Gastrocnemius medialis (tissue), 4 donors: ENCODE results near the gene ARL8B. TPM values are rescaled to one million over a fixed set of nuclear protein-coding genes. Genes with fewer than 3 reads are reported as not detected.

Experiments
- ATAC-seq, 2 donors: fragments of 150-250 bp; one replicate each; pipeline ENCODE4 v1.9.1; 2016
- DNase-seq, 2 donors: peaks; one replicate each; pipeline ENCODE4 v3.0.0-alpha.2; 2019
- H3K27ac ChIP-seq, 4 donors: fragments of 200-600 bp; sonication (generic); 1 replicate in 1 of 4; 2 replicates in 3 of 4; pipeline ENCODE4 v1.5.1; 2016 to 2018; ENCODE audit warnings: mild to moderate bottlenecking in 2 of 4, moderate library complexity in 1 of 4
- H3K27me3 ChIP-seq, 3 donors: fragments of 200-600 bp; sonication (generic) in 2 of 3; 1 replicate in 1 of 3; 2 replicates in 2 of 3; pipeline versions ENCODE4 v1.5.1 to v1.6.0; 2016 to 2019; ENCODE audit warnings: mild to moderate bottlenecking in 1 of 3, moderate library complexity in 1 of 3
- H3K36me3 ChIP-seq, 2 donors: fragments of 200-600 bp; sonication (generic) in 1 of 2; one replicate each; pipeline ENCODE4 v1.5.1; 2017 to 2018
- H3K4me1 ChIP-seq, 2 donors: fragments of 200-600 bp; sonication (generic) in 1 of 2; one replicate each; pipeline ENCODE4 v1.5.1; 2016 to 2017; ENCODE audit warnings: mild to moderate bottlenecking in 2 of 2
- H3K4me3 ChIP-seq, 4 donors: fragments of 200-600 bp; sonication (generic) in 3 of 4; 1 replicate in 1 of 4; 2 replicates in 3 of 4; pipeline ENCODE4 v1.5.1; 2016 to 2019; ENCODE audit warnings: mild to moderate bottlenecking in 2 of 4
- H3K9me3 ChIP-seq, 3 donors: fragments of 200-600 bp; sonication (generic) in 2 of 3; 1 replicate in 1 of 3; 2 replicates in 2 of 3; pipeline ENCODE4 v1.5.1; 2016 to 2019
- POLR2A ChIP-seq, 2 donors: fragments of 450-650 bp; IDR thresholded peaks; one replicate each; pipeline ENCODE4 v1.6.1; 2017; ENCODE audit warnings: antibody characterized with exemption in 2 of 2, mild to moderate bottlenecking in 2 of 2, moderate library complexity in 2 of 2
- in situ Hi-C, 4 donors: fragments of 200-750 bp; cut with MboI; loops; one replicate each; pipeline versions ENCODE4 v1.15.0 to v1.8.0; 2017; ENCODE audit warnings: low sequenced_read_pairs in 4 of 4
- intact Hi-C: fragments of 100-400 bp; cut with DNase I; formaldehyde crosslinking; loops from one replicate; pipeline ENCODE4 v1.15.1; 2023; ENCODE audit warnings: low total_unique reads
- total RNA-seq, 4 donors: library from RNA; depleted of rRNA; stranded (reverse); fragments of >200 nt; gene quantifications; one replicate each; pipeline versions ENCODE4 v1.1.0 to v1.2.3, GENCODE V29; 2016
- TF ChIP-seq, protein P1 (sequence below), 5 experiments: fragments of 450-650 bp in 3 of 5; fragments of 200-600 bp in 2 of 5; sonication (generic) in 2 of 5; IDR thresholded peaks in 4 of 5; conservative IDR thresholded peaks in 1 of 5; 1 replicate in 4 of 5; 2 replicates in 1 of 5; pipeline ENCODE4 v1.5.1; 2016 to 2019; ENCODE audit warnings: antibody characterized with exemption in 5 of 5, mild to moderate bottlenecking in 3 of 5, moderate library complexity in 3 of 5

ARL8B gene
- total RNA-seq, 4 donors from 2014 or later = 69.3 to 198 (median 95.0) TPM

DNA sequence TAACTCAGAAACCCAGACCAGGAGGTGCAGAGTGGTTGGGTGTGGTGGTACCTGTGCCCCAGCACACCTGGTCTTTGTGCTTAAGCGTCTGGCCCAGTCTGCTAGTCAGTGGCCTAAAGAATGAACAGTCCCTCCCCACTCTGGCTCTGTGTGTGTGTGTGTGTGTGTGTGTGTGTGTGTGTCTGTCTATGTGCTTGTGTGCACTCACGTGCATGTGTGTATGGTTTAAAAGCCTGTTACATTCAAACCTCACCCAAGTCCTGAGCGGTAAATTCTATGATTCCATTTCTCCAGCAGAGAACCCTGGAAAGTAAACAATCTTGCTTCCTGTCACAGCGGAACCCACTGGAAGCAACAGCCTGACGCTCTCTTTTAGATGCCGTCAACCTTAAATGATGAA, 99.6 kb downstream of the ARL8B start:
- Histone ChIP-seq H3K27me3 (no peaks in the 10 kb centered on the region), H3K36me3 (peaks cover 0 to 20% of the 10 kb centered on the region in 2 donors), H3K4me3 (no peak overlapping the region), H3K27ac (no peak overlapping the region), H3K9me3 (no peaks in the 10 kb centered on the region), H3K4me1 (no peaks in the 10 kb centered on the region)
- TF ChIP-seq, protein P1, sequence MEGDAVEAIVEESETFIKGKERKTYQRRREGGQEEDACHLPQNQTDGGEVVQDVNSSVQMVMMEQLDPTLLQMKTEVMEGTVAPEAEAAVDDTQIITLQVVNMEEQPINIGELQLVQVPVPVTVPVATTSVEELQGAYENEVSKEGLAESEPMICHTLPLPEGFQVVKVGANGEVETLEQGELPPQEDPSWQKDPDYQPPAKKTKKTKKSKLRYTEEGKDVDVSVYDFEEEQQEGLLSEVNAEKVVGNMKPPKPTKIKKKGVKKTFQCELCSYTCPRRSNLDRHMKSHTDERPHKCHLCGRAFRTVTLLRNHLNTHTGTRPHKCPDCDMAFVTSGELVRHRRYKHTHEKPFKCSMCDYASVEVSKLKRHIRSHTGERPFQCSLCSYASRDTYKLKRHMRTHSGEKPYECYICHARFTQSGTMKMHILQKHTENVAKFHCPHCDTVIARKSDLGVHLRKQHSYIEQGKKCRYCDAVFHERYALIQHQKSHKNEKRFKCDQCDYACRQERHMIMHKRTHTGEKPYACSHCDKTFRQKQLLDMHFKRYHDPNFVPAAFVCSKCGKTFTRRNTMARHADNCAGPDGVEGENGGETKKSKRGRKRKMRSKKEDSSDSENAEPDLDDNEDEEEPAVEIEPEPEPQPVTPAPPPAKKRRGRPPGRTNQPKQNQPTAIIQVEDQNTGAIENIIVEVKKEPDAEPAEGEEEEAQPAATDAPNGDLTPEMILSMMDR (IDR thresholded peaks at IDR 0.05 in 4 of 5, conservative IDR thresholded peaks at IDR 0.05 in 1 of 5) = no peak
- no peak for TF ChIP-seq POLR2A (IDR thresholded peaks at IDR 0.05)
- DNase-seq = no peak
- ATAC-seq = no peak
- intact Hi-C loops (no loop called here), in situ Hi-C loops (loop anchor here in 1 of 4 donors (25.0 kb wide), 1 partner anchor 509 kb away; no protein-coding TSS in a partner anchor)

DNA sequence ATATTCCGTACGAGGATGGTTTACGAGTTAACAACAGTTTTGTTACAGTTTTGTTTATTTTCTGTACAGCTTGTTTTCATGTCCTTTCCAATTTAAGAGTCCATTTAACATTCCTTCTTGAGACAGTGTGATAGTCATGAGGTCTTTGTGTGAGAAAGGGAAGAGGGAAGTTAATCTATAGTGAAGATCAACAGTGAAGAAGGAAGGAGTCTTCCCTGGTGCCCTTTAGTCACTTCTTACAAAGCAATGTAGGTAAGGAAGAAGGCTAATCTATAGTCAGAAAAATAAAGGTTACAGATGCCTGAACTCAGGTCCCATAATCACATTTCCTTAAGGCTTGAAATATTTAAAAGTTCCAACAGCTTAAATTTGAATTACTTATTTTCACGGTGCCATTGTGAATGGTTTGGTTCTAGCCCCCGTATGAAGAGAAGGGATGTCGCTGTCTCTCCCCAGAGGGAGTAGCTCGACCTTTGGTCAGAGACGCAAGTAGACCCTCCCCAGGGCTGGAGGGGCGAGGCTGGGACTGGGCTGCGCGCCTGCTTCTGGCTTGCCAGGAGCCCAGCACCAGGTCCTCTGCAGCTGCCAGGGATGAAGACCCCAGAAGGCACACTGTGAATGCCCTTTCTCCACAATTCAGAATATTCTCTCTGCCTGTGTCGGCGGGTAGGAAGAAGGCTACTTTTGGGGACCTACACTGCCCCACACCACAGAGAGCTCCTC, 100.4 kb downstream of the ARL8B start:
- TF ChIP-seq, protein P1 (IDR thresholded peaks at IDR 0.05 in 4 of 5, conservative IDR thresholded peaks at IDR 0.05 in 1 of 5) = no peak
- H3K27ac ChIP-seq = no peak overlapping the region
- ATAC-seq (no peak), DNase-seq (no peak)
- H3K36me3 ChIP-seq = peaks cover 0 to 12% of the 10 kb centered on the region in 2 donors
- no peaks in the 10 kb centered on the region for H3K27me3 ChIP-seq
- H3K4me3 ChIP-seq = no peak overlapping the region
- no peaks in the 10 kb centered on the region for H3K9me3 ChIP-seq
- no peaks in the 10 kb centered on the region for H3K4me1 ChIP-seq
- in situ Hi-C loops (loop anchor here in 1 of 4 donors (25.0 kb wide), 1 partner anchor 510 kb away; no protein-coding TSS in a partner anchor), intact Hi-C loops (no loop called here)

DNA sequence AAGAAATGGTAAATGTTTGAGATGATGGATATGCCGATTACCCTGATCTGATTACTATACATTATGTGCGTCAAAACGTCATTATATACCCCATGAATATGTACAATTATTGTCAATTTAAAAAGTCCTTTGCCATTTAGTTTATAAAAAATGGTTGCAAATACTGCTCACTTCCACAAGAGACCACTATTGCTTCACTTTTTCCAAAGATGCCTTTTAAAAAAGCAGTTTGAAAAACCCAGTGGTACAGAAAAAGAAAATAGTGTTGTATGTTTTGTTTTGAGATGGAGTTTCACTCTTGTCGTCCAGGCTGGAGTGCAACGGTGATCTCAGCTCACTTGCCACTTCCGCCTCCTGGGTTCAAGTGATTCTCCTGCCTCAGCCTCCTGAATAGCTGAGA, 104.7 kb downstream of the ARL8B start:
- Histone ChIP-seq H3K27ac (no peak overlapping the region), H3K27me3 (peaks cover 0 to 3% (median 0%) of the 10 kb centered on the region in 3 donors), H3K9me3 (no peaks in the 10 kb centered on the region), H3K36me3 (no peaks in the 10 kb centered on the region), H3K4me3 (no peak overlapping the region), H3K4me1 (no peaks in the 10 kb centered on the region)
- DNase-seq (no peak), ATAC-seq (no peak)
- TF ChIP-seq, protein P1 (IDR thresholded peaks at IDR 0.05 in 4 of 5, conservative IDR thresholded peaks at IDR 0.05 in 1 of 5) = peak in 1 of 5 experiments; percentile 16
- TF ChIP-seq POLR2A (IDR thresholded peaks at IDR 0.05) = no peak
- in situ Hi-C loops = no loop called here
- intact Hi-C loops = no loop called here

DNA sequence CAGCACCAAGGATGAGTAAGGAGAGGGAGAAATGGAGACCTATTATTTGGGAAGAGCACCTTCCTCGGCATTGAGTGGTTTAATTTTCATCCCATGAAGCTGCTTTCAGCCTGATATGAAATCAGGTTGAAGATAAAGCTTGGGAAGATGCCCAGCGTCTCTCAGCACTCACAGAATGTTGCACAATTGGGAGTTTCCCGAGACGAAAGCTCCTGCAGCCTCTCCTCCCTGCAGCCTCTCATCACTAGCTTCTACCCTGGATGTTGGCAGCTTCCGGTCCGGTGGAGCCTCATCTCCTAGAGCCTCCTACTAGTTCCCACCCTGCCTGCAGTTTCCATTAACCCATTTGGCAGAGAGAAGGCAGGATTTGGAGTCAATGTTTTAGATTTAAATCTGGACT, 105.7 kb downstream of the ARL8B start:
- in situ Hi-C loops = no loop called here
- H3K4me3 ChIP-seq = no peak overlapping the region

More for the DNA sequence above, 105.7 kb downstream of the ARL8B start:
- no peak for ATAC-seq
- intact Hi-C loops = no loop called here
- Histone ChIP-seq H3K4me1 (no peaks in the 10 kb centered on the region), H3K27ac (no peak overlapping the region), H3K27me3 (peaks cover 0 to 3% (median 2%) of the 10 kb centered on the region in 3 donors), H3K9me3 (no peaks in the 10 kb centered on the region), H3K36me3 (no peaks in the 10 kb centered on the region)
- TF ChIP-seq POLR2A (IDR thresholded peaks at IDR 0.05) = no peak
- TF ChIP-seq, protein P1 (IDR thresholded peaks at IDR 0.05 in 4 of 5, conservative IDR thresholded peaks at IDR 0.05 in 1 of 5) = no peak
- DNase-seq = no peak
